Endothelial cell of umbilical vein (primary cell): ENCODE data around the gene FAM43A. TPM values are rescaled to one million over a fixed set of nuclear protein-coding genes. Genes with fewer than 3 reads are reported as not detected.

Source experiments
- BruUV-seq: library from RNA; stranded (reverse); fragments of 400-500 nt; replicated peaks from 2 replicates; lab custom pipeline; 2021; lab: Mats Ljungman, UMichigan
- CTCF ChIA-PET: fragments of 300-600, 350-600 bp; sonication (Branson Sonifier 250); formaldehyde crosslinking; loops from one replicate; lab custom pipeline; 2021; ENCODE audit warnings: antibody characterized with exemption, inconsistent platforms; lab: Charles Lee
- POLR2A ChIA-PET: fragments of 300-600, 350-600 bp; sonication (Branson Sonifier 250); formaldehyde crosslinking; loops from one replicate; lab custom pipeline; 2021; ENCODE audit warnings: antibody characterized with exemption, inconsistent platforms; lab: Charles Lee
- DNase-seq: peaks from one replicate; pipeline ENCODE4 v3.0.0-alpha.2; 2011; ENCODE audit warnings: low read depth, low spot score
- FAIRE-seq: peaks from 2 replicates; lab custom pipeline; 2011; peaks lifted over from hg19 to GRCh38; lab: Jason Lieb, UNC
- H2AFZ ChIP-seq: 2 replicates; pipeline ENCODE4 v1.6.0; 2012; ENCODE audit warnings: low read depth, low read length, control low read depth, inconsistent platforms
- H3K27ac ChIP-seq: 2 replicates; pipeline ENCODE4 v1.5.1; 2011; ENCODE audit warnings: low read depth, mild to moderate bottlenecking, control low read depth, low read length, moderate library complexity; ENCODE audit not compliant: insufficient read depth
- H3K27me3 ChIP-seq, 2 experiments: 2 replicates each; pipeline versions ENCODE4 v1.6.0 to v1.6.1; 2011; ENCODE audit warnings: low read length in 2 of 2, mixed read lengths in 1 of 2; ENCODE audit not compliant: control insufficient read depth in 2 of 2, insufficient read depth in 2 of 2
- H3K36me3 ChIP-seq, 2 experiments: 2 replicates in 1 of 2; 3 replicates in 1 of 2; pipeline ENCODE4 v1.5.1; 2011; ENCODE audit warnings: low read length in 2 of 2, mild to moderate bottlenecking in 1 of 2, moderate library complexity in 1 of 2; ENCODE audit not compliant: control insufficient read depth in 2 of 2, insufficient read depth in 2 of 2; ENCODE audit errors: extremely low read depth in 1 of 2
- H3K4me1 ChIP-seq: 3 replicates; pipeline ENCODE4 v1.5.1; 2011; ENCODE audit warnings: mild to moderate bottlenecking, low read length; ENCODE audit not compliant: control insufficient read depth, insufficient read depth; ENCODE audit errors: extremely low read depth
- H3K4me2 ChIP-seq: 2 replicates; pipeline ENCODE4 v1.6.1; 2011; ENCODE audit warnings: low read length, control low read depth, mixed read lengths; ENCODE audit not compliant: insufficient read depth
- H3K4me3 ChIP-seq, 3 experiments: fragments of 200-600 bp in 1 of 3; sonication (generic), shearing (Covaris generic) in 1 of 3; replicated peaks in 1 of 3; 2 replicates each; pipeline ENCODE4 v1.5.1; 2011 to 2016; ENCODE audit warnings: control low read depth in 3 of 3, low read length in 3 of 3, mild to moderate bottlenecking in 2 of 3, inconsistent platforms in 1 of 3, low read depth in 1 of 3, moderate library complexity in 1 of 3; ENCODE audit not compliant: insufficient read depth in 1 of 3
- H3K79me2 ChIP-seq: 2 replicates; pipeline ENCODE4 v1.6.0; 2012; ENCODE audit warnings: low read length, inconsistent platforms; ENCODE audit not compliant: control insufficient read depth, insufficient read depth
- H3K9ac ChIP-seq: replicated peaks from 2 replicates; pipeline ENCODE3; 2011; ENCODE audit warnings: low read length, control low read depth; ENCODE audit not compliant: insufficient read depth; ENCODE audit errors: extremely low read depth
- H3K9me1 ChIP-seq: replicated peaks from 3 replicates; pipeline ENCODE4 v1.6.0; 2011; ENCODE audit warnings: mild to moderate bottlenecking, low read length; ENCODE audit not compliant: control insufficient read depth, insufficient read depth; ENCODE audit errors: extremely low read depth
- H3K9me3 ChIP-seq: replicated peaks from 2 replicates; pipeline ENCODE4 v1.5.1; 2012; ENCODE audit warnings: low read length, inconsistent platforms; ENCODE audit not compliant: control insufficient read depth, insufficient read depth
- H4K20me1 ChIP-seq: replicated peaks from 2 replicates; pipeline ENCODE3; 2011; ENCODE audit warnings: mild to moderate bottlenecking, low read length; ENCODE audit not compliant: control insufficient read depth, insufficient read depth; ENCODE audit errors: extremely low read depth
- FOS ChIP-seq: IDR thresholded peaks from 2 replicates; pipeline ENCODE4 v1.6.1; 2011; ENCODE audit warnings: mild to moderate bottlenecking, low read length, moderate library complexity, borderline replicate concordance; ENCODE audit not compliant: insufficient read depth
- JUN ChIP-seq: IDR thresholded peaks from 2 replicates; pipeline ENCODE4 v1.6.1; 2011; ENCODE audit warnings: borderline replicate concordance, low read depth; ENCODE audit not compliant: insufficient read length, insufficient read depth
- MAX ChIP-seq: IDR thresholded peaks from 2 replicates; pipeline ENCODE4 v1.6.1; 2011; ENCODE audit not compliant: insufficient read depth, insufficient read length
- POLR2AphosphoS5 ChIP-seq: IDR thresholded peaks from 2 replicates; pipeline ENCODE4 v1.6.1; 2012; ENCODE audit warnings: low read depth, mild to moderate bottlenecking, control low read depth, low read length, moderate library complexity; ENCODE audit not compliant: insufficient read depth
- dilution Hi-C: fragments of 300-500 bp; cut with MboI; formaldehyde crosslinking; loops from one replicate; pipeline ENCODE4 v1.15.0; 2019; ENCODE audit warnings: low sequenced_read_pairs; ENCODE audit not compliant: extremely low pct_ligation_motif_present
- intact Hi-C: fragments of 100-400 bp; cut with micrococcal nuclease; formaldehyde crosslinking; loops from one replicate; pipeline ENCODE4 v1.10.0; 2022
- polyA plus RNA-seq, 4 experiments: library from polyadenylated mRNA; depleted of rRNA in 3 of 4; stranded (reverse) in 3 of 4; unstranded in 1 of 4; fragments of >200 nt; gene quantifications; 2 replicates each; pipeline versions ENCODE4 v1.2.1 to v1.2.3, GENCODE V29; 2011 to 2012; ENCODE audit warnings: missing spikeins in 1 of 4
- total RNA-seq: library from RNA; stranded (reverse); gene quantifications from 2 replicates; pipeline ENCODE4 v1.2.3, GENCODE V29; 2021
- TF ChIP-seq, protein P1 (sequence below), 2 donors: IDR thresholded peaks; 1 replicate in 1 of 2; 2 replicates in 1 of 2; pipeline ENCODE4 v1.5.1; 2011; ENCODE audit warnings: low read length in 2 of 2, mild to moderate bottlenecking in 2 of 2, moderate library complexity in 2 of 2, control low read depth in 1 of 2, inconsistent platforms in 1 of 2, low read depth in 1 of 2; ENCODE audit not compliant: insufficient read depth in 1 of 2; ENCODE audit errors: extremely low read depth in 1 of 2

Gene FAM43A
- total and polyA plus RNA-seq, 2 donors (not counting 3 experiments of a cell fraction or from before 2014, with no cell fraction given): 244 to 307 TPM

GRCh38 chr3:194711913-194712312, 26.2 kb downstream of the FAM43A start:
- no peaks in the 10 kb centered on the region for H3K27me3 ChIP-seq
- peaks cover 28% of the 10 kb centered on the region for H3K4me1 ChIP-seq
- no peaks in the 10 kb centered on the region for H3K36me3 ChIP-seq
- DNase-seq (peak; percentile 97), FAIRE-seq (peak; percentile 97)
- intact Hi-C loops: loop anchor here (1.0 kb wide), 1 partner anchor 20 kb away; no protein-coding TSS in a partner anchor
- H3K4me3 ChIP-seq: no peak overlapping the region
- CTCF ChIA-PET: interaction anchor here (0.7 to 1.0 kb wide), 4 partner anchors 15 to 395 kb away, joined by 3 to 4 read pairs (median 3); no protein-coding TSS in a partner anchor
- dilution Hi-C loops: no loop called here
- no peak overlapping the region for H3K4me2 ChIP-seq
- POLR2A ChIA-PET: no interaction called here
- no peak overlapping the region for H3K9ac ChIP-seq
- H4K20me1 ChIP-seq: no peaks in the 10 kb centered on the region
- BruUV-seq: no TSS peak
- peak overlapping the region; percentile 73 for H3K27ac ChIP-seq
- H2AFZ ChIP-seq: no peak overlapping the region
- TF ChIP-seq POLR2AphosphoS5 (peak; percentile 47), FOS (peak; percentile 74), MAX (peak; percentile 38), JUN (peak; percentile 84)
- TF ChIP-seq, protein P1, sequence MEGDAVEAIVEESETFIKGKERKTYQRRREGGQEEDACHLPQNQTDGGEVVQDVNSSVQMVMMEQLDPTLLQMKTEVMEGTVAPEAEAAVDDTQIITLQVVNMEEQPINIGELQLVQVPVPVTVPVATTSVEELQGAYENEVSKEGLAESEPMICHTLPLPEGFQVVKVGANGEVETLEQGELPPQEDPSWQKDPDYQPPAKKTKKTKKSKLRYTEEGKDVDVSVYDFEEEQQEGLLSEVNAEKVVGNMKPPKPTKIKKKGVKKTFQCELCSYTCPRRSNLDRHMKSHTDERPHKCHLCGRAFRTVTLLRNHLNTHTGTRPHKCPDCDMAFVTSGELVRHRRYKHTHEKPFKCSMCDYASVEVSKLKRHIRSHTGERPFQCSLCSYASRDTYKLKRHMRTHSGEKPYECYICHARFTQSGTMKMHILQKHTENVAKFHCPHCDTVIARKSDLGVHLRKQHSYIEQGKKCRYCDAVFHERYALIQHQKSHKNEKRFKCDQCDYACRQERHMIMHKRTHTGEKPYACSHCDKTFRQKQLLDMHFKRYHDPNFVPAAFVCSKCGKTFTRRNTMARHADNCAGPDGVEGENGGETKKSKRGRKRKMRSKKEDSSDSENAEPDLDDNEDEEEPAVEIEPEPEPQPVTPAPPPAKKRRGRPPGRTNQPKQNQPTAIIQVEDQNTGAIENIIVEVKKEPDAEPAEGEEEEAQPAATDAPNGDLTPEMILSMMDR (IDR thresholded peaks at IDR 0.05; ENCODE audit: extremely low read depth in 1 of 2, insufficient read depth in 1 of 2, low read depth in 1 of 2, low read length in 2 of 2): no peak
- H3K9me1 ChIP-seq: no peaks in the 10 kb centered on the region
- H3K9me3 ChIP-seq: no peaks in the 10 kb centered on the region
- H3K79me2 ChIP-seq: no peaks in the 10 kb centered on the region
